Measurements from ENCODE around the gene CAMTA1. TPM values are rescaled to one million over a fixed set of nuclear protein-coding genes. Genes with fewer than 3 reads are reported as not detected.

Gene CAMTA1
- total RNA-seq, 1 experiment from 2014 or later: 82.2 TPM

DNA sequence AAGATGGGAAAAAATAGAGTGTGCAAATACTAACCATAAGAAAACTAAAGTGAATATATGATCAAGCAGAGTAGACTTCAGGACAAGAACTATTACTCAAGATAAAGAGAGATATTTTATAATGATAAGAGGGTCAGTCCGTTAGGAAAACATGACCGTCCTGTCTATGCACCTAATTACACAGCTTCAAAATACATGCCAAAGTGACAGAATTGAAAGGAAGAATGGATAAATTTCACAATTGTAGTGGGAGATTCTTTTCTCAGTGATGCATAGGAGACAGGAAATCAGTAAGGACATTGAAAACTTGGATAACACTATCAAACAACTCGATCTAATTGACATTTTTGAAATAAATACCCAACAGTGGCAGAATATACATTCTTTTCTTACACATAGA, 489.0 kb downstream of the CAMTA1 start:
- intact Hi-C loops (cut with micrococcal nuclease; ENCODE audit: unreplicated experiment) (no loop called here), in situ Hi-C loops (cut with HindIII; ENCODE audit: low pct_unique_long_range_greater_than_20kb, low sequenced_read_pairs) (no loop called here)
- Histone ChIP-seq H3K9me3 (ENCODE audit: control insufficient read depth, insufficient read depth, low read depth, low read length) (peaks cover 6% of the 10 kb centered on the region; the same call in 1 of the 2 replicates), H3K27ac (ENCODE audit: low read length) (no peak overlapping the region), H3K4me3 (ENCODE audit: low read depth in 2 of 2, low read length in 2 of 2) (no peak overlapping the region), H3K36me3 (ENCODE audit: control insufficient read depth, insufficient read depth, low read length) (no peaks in the 10 kb centered on the region), H3K4me1 (ENCODE audit: control insufficient read depth, insufficient read depth, low read length) (no peaks in the 10 kb centered on the region), H3K27me3 (ENCODE audit: control insufficient read depth, insufficient read depth, low read length) (no peaks in the 10 kb centered on the region)
- DNase-seq (ENCODE audit: low read depth, low spot score) (no peak), ATAC-seq (no peak)
- BruUV-seq (replicated peaks): no TSS peak
- TF ChIP-seq SIN3A (IDR thresholded peaks at IDR 0.05; ENCODE audit: borderline replicate concordance, insufficient read depth, low read depth, low read length): no peak
- no peak for TF ChIP-seq TCF7L2 (IDR thresholded peaks at IDR 0.05; ENCODE audit: low read depth, low read length)
- no peak for TF ChIP-seq POLR2AphosphoS5 (IDR thresholded peaks at IDR 0.05; ENCODE audit: low read depth, low read length)
- TF ChIP-seq, protein P1, sequence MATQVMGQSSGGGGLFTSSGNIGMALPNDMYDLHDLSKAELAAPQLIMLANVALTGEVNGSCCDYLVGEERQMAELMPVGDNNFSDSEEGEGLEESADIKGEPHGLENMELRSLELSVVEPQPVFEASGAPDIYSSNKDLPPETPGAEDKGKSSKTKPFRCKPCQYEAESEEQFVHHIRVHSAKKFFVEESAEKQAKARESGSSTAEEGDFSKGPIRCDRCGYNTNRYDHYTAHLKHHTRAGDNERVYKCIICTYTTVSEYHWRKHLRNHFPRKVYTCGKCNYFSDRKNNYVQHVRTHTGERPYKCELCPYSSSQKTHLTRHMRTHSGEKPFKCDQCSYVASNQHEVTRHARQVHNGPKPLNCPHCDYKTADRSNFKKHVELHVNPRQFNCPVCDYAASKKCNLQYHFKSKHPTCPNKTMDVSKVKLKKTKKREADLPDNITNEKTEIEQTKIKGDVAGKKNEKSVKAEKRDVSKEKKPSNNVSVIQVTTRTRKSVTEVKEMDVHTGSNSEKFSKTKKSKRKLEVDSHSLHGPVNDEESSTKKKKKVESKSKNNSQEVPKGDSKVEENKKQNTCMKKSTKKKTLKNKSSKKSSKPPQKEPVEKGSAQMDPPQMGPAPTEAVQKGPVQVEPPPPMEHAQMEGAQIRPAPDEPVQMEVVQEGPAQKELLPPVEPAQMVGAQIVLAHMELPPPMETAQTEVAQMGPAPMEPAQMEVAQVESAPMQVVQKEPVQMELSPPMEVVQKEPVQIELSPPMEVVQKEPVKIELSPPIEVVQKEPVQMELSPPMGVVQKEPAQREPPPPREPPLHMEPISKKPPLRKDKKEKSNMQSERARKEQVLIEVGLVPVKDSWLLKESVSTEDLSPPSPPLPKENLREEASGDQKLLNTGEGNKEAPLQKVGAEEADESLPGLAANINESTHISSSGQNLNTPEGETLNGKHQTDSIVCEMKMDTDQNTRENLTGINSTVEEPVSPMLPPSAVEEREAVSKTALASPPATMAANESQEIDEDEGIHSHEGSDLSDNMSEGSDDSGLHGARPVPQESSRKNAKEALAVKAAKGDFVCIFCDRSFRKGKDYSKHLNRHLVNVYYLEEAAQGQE (IDR thresholded peaks at IDR 0.05; ENCODE audit: insufficient read depth in 1 of 2, low read depth in 2 of 2, low read length in 1 of 2): no peak
- TF ChIP-seq, protein P2, sequence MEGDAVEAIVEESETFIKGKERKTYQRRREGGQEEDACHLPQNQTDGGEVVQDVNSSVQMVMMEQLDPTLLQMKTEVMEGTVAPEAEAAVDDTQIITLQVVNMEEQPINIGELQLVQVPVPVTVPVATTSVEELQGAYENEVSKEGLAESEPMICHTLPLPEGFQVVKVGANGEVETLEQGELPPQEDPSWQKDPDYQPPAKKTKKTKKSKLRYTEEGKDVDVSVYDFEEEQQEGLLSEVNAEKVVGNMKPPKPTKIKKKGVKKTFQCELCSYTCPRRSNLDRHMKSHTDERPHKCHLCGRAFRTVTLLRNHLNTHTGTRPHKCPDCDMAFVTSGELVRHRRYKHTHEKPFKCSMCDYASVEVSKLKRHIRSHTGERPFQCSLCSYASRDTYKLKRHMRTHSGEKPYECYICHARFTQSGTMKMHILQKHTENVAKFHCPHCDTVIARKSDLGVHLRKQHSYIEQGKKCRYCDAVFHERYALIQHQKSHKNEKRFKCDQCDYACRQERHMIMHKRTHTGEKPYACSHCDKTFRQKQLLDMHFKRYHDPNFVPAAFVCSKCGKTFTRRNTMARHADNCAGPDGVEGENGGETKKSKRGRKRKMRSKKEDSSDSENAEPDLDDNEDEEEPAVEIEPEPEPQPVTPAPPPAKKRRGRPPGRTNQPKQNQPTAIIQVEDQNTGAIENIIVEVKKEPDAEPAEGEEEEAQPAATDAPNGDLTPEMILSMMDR (IDR thresholded peaks at IDR 0.05): no peak
- ChIA-PET CTCF (no interaction called here), POLR2A (no interaction called here)

DNA sequence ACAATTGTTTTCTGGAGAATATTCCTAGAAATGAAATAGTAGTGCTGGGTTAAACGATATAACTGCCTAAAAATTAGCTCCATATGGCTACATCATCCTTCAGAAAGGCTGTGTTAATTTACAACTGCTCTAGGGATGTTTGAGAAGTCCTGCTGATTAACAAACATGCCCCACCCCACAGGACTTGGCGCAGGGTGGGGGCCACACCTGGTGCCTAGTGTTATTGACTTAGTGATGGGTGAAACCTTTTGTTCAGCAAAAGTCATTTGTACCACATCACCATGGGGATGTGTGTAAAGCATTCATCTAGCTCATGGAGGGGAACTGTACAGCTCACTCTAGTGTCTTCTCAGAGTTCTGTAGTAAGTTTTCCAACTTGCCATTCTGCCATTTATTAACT, 492.8 kb downstream of the CAMTA1 start:
- Histone ChIP-seq H3K4me1 (ENCODE audit: control insufficient read depth, insufficient read depth, low read length) (no peaks in the 10 kb centered on the region), H3K9me3 (ENCODE audit: control insufficient read depth, insufficient read depth, low read depth, low read length) (no peaks in the 10 kb centered on the region), H3K27me3 (ENCODE audit: control insufficient read depth, insufficient read depth, low read length) (no peaks in the 10 kb centered on the region), H3K4me3 (ENCODE audit: low read depth in 2 of 2, low read length in 2 of 2) (no peak overlapping the region), H3K27ac (ENCODE audit: low read length) (no peak overlapping the region), H3K36me3 (ENCODE audit: control insufficient read depth, insufficient read depth, low read length) (no peaks in the 10 kb centered on the region)
- ChIA-PET CTCF (no interaction called here), POLR2A (no interaction called here)
- intact Hi-C loops (cut with micrococcal nuclease; ENCODE audit: unreplicated experiment) (no loop called here), in situ Hi-C loops (cut with HindIII; ENCODE audit: low pct_unique_long_range_greater_than_20kb, low sequenced_read_pairs) (no loop called here)
- no TSS peak for BruUV-seq (replicated peaks)
- TF ChIP-seq, protein P1 (IDR thresholded peaks at IDR 0.05; ENCODE audit: insufficient read depth in 1 of 2, low read depth in 2 of 2, low read length in 1 of 2): no peak
- TF ChIP-seq SIN3A (IDR thresholded peaks at IDR 0.05; ENCODE audit: borderline replicate concordance, insufficient read depth, low read depth, low read length) (no peak), TCF7L2 (IDR thresholded peaks at IDR 0.05; ENCODE audit: low read depth, low read length) (no peak), POLR2AphosphoS5 (IDR thresholded peaks at IDR 0.05; ENCODE audit: low read depth, low read length) (no peak)
- TF ChIP-seq, protein P2 (IDR thresholded peaks at IDR 0.05): no peak
- ATAC-seq: no peak
- DNase-seq (ENCODE audit: low read depth, low spot score): no peak
